ENCODE data around the gene CDH26. TPM values are rescaled to one million over a fixed set of nuclear protein-coding genes. Genes with fewer than 3 reads are reported as not detected.

Gene CDH26
- total RNA-seq, 1 experiment from 2014 or later: 1.0 TPM

DNA sequence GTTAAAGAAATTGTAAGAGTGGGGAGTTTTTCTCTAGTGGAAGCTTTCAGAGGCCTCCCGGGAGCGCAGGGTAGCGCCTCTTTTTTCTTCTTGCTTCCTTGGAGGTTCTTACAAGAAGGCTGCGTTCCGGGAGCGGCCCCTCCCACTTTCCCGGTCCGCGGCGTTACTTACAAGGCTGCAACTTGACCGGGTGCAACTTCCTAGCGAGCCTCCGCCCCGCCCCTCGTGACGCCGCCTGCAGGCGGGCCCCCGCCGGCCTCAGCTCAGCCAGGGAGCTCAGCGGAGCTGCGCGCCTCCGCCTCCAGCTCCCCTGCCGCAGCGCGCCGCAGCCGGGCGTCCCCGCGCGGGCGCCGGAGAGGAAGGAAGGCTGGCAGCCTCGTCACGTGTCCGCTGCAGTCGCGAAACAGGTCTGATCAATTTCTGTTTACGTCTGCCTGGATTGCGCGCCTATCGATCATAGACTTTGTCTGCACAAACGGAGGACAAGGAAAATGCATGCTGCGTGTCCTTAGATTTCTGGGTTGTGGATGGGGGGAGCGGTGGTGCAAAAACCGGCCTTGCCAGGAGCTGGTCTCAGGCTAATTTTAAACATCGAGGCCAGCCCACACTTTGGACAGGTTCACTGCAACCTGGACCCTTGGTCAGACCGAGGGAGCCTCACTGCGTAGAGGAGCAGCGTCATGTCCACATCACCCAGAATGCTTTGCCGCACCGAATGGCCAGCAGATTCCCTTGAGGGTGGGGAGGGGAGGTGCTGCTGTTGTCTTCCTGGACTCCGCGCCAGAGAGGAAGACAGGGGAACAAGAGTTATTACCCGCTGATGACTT, 17.9 kb upstream of the CDH26 start, which contains the start of the genes FAM217B and PPP1R3D (continued):
- TF ChIP-seq, protein P1, sequence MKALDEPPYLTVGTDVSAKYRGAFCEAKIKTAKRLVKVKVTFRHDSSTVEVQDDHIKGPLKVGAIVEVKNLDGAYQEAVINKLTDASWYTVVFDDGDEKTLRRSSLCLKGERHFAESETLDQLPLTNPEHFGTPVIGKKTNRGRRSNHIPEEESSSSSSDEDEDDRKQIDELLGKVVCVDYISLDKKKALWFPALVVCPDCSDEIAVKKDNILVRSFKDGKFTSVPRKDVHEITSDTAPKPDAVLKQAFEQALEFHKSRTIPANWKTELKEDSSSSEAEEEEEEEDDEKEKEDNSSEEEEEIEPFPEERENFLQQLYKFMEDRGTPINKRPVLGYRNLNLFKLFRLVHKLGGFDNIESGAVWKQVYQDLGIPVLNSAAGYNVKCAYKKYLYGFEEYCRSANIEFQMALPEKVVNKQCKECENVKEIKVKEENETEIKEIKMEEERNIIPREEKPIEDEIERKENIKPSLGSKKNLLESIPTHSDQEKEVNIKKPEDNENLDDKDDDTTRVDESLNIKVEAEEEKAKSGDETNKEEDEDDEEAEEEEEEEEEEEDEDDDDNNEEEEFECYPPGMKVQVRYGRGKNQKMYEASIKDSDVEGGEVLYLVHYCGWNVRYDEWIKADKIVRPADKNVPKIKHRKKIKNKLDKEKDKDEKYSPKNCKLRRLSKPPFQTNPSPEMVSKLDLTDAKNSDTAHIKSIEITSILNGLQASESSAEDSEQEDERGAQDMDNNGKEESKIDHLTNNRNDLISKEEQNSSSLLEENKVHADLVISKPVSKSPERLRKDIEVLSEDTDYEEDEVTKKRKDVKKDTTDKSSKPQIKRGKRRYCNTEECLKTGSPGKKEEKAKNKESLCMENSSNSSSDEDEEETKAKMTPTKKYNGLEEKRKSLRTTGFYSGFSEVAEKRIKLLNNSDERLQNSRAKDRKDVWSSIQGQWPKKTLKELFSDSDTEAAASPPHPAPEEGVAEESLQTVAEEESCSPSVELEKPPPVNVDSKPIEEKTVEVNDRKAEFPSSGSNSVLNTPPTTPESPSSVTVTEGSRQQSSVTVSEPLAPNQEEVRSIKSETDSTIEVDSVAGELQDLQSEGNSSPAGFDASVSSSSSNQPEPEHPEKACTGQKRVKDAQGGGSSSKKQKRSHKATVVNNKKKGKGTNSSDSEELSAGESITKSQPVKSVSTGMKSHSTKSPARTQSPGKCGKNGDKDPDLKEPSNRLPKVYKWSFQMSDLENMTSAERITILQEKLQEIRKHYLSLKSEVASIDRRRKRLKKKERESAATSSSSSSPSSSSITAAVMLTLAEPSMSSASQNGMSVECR (CRISPR knock-in tag; IDR thresholded peaks at IDR 0.05; ENCODE audit: borderline replicate concordance): peak; percentile 32; the same call in 1 of the 2 replicates
- 0 out of 2 replicates have a peak, but pooled peaks have one; percentile 35 for TF ChIP-seq CREM (CRISPR knock-in tag; IDR thresholded peaks at IDR 0.05)
- TF ChIP-seq, protein P2, sequence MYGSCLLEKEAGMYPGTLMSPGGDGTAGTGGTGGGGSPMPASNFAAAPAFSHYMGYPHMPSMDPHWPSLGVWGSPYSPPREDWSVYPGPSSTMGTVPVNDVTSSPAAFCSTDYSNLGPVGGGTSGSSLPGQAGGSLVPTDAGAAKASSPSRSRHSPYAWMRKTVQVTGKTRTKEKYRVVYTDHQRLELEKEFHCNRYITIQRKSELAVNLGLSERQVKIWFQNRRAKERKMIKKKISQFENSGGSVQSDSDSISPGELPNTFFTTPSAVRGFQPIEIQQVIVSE (CRISPR knock-in tag; IDR thresholded peaks at IDR 0.05; ENCODE audit: borderline replicate concordance): no peak
- TF ChIP-seq, protein P3, sequence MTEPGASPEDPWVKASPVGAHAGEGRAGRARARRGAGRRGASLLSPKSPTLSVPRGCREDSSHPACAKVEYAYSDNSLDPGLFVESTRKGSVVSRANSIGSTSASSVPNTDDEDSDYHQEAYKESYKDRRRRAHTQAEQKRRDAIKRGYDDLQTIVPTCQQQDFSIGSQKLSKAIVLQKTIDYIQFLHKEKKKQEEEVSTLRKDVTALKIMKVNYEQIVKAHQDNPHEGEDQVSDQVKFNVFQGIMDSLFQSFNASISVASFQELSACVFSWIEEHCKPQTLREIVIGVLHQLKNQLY (CRISPR knock-in tag; IDR thresholded peaks at IDR 0.05): no peak
- no peak for TF ChIP-seq TCF7 (CRISPR knock-in tag; IDR thresholded peaks at IDR 0.05; ENCODE audit: low read depth)
- TF ChIP-seq, protein P4, sequence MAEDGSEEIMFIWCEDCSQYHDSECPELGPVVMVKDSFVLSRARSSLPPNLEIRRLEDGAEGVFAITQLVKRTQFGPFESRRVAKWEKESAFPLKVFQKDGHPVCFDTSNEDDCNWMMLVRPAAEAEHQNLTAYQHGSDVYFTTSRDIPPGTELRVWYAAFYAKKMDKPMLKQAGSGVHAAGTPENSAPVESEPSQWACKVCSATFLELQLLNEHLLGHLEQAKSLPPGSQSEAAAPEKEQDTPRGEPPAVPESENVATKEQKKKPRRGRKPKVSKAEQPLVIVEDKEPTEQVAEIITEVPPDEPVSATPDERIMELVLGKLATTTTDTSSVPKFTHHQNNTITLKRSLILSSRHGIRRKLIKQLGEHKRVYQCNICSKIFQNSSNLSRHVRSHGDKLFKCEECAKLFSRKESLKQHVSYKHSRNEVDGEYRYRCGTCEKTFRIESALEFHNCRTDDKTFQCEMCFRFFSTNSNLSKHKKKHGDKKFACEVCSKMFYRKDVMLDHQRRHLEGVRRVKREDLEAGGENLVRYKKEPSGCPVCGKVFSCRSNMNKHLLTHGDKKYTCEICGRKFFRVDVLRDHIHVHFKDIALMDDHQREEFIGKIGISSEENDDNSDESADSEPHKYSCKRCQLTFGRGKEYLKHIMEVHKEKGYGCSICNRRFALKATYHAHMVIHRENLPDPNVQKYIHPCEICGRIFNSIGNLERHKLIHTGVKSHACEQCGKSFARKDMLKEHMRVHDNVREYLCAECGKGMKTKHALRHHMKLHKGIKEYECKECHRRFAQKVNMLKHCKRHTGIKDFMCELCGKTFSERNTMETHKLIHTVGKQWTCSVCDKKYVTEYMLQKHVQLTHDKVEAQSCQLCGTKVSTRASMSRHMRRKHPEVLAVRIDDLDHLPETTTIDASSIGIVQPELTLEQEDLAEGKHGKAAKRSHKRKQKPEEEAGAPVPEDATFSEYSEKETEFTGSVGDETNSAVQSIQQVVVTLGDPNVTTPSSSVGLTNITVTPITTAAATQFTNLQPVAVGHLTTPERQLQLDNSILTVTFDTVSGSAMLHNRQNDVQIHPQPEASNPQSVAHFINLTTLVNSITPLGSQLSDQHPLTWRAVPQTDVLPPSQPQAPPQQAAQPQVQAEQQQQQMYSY (CRISPR knock-in tag; IDR thresholded peaks at IDR 0.05): no peak
- TF ChIP-seq, protein P5, sequence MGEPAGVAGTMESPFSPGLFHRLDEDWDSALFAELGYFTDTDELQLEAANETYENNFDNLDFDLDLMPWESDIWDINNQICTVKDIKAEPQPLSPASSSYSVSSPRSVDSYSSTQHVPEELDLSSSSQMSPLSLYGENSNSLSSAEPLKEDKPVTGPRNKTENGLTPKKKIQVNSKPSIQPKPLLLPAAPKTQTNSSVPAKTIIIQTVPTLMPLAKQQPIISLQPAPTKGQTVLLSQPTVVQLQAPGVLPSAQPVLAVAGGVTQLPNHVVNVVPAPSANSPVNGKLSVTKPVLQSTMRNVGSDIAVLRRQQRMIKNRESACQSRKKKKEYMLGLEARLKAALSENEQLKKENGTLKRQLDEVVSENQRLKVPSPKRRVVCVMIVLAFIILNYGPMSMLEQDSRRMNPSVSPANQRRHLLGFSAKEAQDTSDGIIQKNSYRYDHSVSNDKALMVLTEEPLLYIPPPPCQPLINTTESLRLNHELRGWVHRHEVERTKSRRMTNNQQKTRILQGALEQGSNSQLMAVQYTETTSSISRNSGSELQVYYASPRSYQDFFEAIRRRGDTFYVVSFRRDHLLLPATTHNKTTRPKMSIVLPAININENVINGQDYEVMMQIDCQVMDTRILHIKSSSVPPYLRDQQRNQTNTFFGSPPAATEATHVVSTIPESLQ (CRISPR knock-in tag; IDR thresholded peaks at IDR 0.05): no peak
- TF ChIP-seq ZNF138 (CRISPR knock-in tag; conservative IDR thresholded peaks at IDR 0.05): no peak
- TF ChIP-seq ETV6 (CRISPR knock-in tag; IDR thresholded peaks at IDR 0.05): peak; percentile 44; the same call in 1 of the 2 replicates
- TF ChIP-seq FOXP1 (CRISPR knock-in tag; IDR thresholded peaks at IDR 0.05; ENCODE audit: borderline replicate concordance): 0 out of 2 replicates have a peak, but pooled peaks have one; percentile 19
- no peak for TF ChIP-seq ZNF671 (CRISPR knock-in tag; IDR thresholded peaks at IDR 0.05)
- TF ChIP-seq ZNF317 (CRISPR knock-in tag; IDR thresholded peaks at IDR 0.05; ENCODE audit: borderline replicate concordance, low read depth): no peak
- TF ChIP-seq ZNF423 (CRISPR knock-in tag; IDR thresholded peaks at IDR 0.05): peak; percentile 48; the same call in 1 of the 2 replicates
- TF ChIP-seq NFATC4 (CRISPR knock-in tag; IDR thresholded peaks at IDR 0.05): no peak
- TF ChIP-seq SP1 (CRISPR knock-in tag; conservative IDR thresholded peaks at IDR 0.05): peak; percentile 54
- no peak for TF ChIP-seq PRRX2 (CRISPR knock-in tag; IDR thresholded peaks at IDR 0.05)
- TF ChIP-seq ZNF416 (CRISPR knock-in tag; IDR thresholded peaks at IDR 0.05): no peak
- TF ChIP-seq ATF1 (CRISPR knock-in tag; IDR thresholded peaks at IDR 0.05): no peak
- TF ChIP-seq, protein P6, sequence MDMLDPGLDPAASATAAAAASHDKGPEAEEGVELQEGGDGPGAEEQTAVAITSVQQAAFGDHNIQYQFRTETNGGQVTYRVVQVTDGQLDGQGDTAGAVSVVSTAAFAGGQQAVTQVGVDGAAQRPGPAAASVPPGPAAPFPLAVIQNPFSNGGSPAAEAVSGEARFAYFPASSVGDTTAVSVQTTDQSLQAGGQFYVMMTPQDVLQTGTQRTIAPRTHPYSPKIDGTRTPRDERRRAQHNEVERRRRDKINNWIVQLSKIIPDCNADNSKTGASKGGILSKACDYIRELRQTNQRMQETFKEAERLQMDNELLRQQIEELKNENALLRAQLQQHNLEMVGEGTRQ (CRISPR knock-in tag; IDR thresholded peaks at IDR 0.05): peak; percentile 86
- no peak for TF ChIP-seq ZNF121 (CRISPR knock-in tag; IDR thresholded peaks at IDR 0.05)
- TF ChIP-seq IRF2 (CRISPR knock-in tag; IDR thresholded peaks at IDR 0.05; ENCODE audit: borderline replicate concordance, low read depth): no peak
- TF ChIP-seq SMAD3 (CRISPR knock-in tag; IDR thresholded peaks at IDR 0.05; ENCODE audit: borderline replicate concordance): peak; percentile 57; the same call in 1 of the 2 replicates
- TF ChIP-seq NR3C1 (CRISPR knock-in tag; conservative IDR thresholded peaks at IDR 0.05; ENCODE audit: low read depth): no peak
- no peak for TF ChIP-seq NFYB (CRISPR knock-in tag; conservative IDR thresholded peaks at IDR 0.05; ENCODE audit: low read depth)
- no peak for TF ChIP-seq JUN (CRISPR knock-in tag; IDR thresholded peaks at IDR 0.05)
- TF ChIP-seq, protein P7, sequence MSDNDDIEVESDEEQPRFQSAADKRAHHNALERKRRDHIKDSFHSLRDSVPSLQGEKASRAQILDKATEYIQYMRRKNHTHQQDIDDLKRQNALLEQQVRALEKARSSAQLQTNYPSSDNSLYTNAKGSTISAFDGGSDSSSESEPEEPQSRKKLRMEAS (CRISPR knock-in tag; IDR thresholded peaks at IDR 0.05): peak; percentile 58; the same call in 1 of the 2 replicates
- TF ChIP-seq ZNF396 (CRISPR knock-in tag; IDR thresholded peaks at IDR 0.05; ENCODE audit: borderline replicate concordance): no peak

Data from WTC11 (cell line).